ENCODE measurements around the gene GALNT17. TPM values are rescaled to one million over a fixed set of nuclear protein-coding genes. Genes with fewer than 3 reads are reported as not detected.

The GALNT17 gene
- polyA plus RNA-seq, 2 donors: 1.7 to 6.1 TPM

DNA sequence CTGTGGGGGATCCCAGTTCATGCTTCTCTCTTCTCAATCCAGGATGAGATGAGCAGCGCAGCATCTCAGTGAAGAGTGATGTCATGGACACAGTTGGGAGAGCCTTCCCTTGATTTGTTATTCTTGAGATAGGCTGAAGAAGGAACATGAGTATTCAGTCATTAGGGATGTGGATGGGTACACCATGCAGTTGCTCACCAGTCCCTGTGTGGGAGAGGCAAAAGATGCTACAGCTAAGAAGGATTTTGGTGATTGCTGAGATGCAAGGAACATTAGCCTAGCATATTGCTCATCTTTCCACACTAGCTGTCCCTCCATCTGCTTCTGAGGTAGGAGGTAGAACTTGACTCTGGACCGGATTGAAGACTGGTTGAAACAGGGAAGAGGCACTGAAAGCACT is 179.6 kb downstream of the GALNT17 start:
- no peak overlapping the region for H3K27ac ChIP-seq (ENCODE audit: low read depth in 2 of 2, low read length in 1 of 2)
- H3K9me3 ChIP-seq (ENCODE audit: control insufficient read depth in 2 of 2, insufficient read depth in 1 of 2, low read depth in 1 of 2, low read length in 1 of 2): no peaks in the 10 kb centered on the region
- H3K4me3 ChIP-seq (ENCODE audit: low read depth in 1 of 2, low read length in 2 of 2): no peak overlapping the region
- H3K36me3 ChIP-seq (ENCODE audit: control insufficient read depth in 2 of 2, insufficient read depth in 2 of 2, low read length in 1 of 2): no peaks in the 10 kb centered on the region
- no peaks in the 10 kb centered on the region for H3K27me3 ChIP-seq (ENCODE audit: control insufficient read depth in 1 of 2, insufficient read depth in 2 of 2, low read length in 2 of 2)
- H3K4me1 ChIP-seq (ENCODE audit: control insufficient read depth in 2 of 2, insufficient read depth in 2 of 2, low read length in 1 of 2): no peaks in the 10 kb centered on the region
- WGBS, 2 donors: 63 to 71% methylated on average over 2 of the region's 2 CpGs

DNA sequence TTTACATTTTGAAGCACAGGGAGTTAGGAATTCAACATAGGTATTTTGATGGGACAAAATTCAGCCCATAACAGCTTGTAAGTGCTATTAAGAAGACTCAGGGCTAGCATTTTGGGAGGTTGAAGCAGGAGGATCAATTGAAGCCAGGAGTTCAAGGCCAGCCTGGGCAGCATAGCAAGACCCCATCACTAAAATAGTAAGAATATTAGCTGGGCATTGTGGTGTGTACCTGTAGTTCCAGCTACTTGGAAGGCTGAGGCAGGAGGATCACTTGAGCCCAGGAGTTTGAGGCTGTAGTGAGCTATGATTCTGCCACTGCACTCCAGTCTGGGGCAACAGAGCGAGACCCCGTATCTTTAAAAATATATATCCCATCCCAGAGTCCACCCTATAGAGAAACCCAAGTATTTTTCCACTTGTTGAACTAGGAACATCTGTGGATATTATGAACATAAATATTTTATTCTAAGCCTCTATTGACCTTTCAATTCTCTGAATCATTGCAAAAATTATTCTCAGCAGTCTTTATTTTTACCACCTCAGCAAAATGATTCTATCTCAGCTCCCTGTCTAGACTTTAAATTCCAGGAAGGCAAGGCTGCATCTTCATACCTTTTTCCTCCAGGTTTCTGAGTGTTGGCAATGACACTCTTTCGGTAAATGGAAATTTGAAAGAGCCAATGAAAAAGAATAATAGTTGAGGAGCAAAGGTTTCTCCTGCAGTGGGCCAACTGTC is 181.0 kb downstream of the GALNT17 start:
- H3K9me3 ChIP-seq (ENCODE audit: control insufficient read depth in 2 of 2, insufficient read depth in 1 of 2, low read depth in 1 of 2, low read length in 1 of 2): no peaks in the 10 kb centered on the region
- no peaks in the 10 kb centered on the region for H3K4me1 ChIP-seq (ENCODE audit: control insufficient read depth in 2 of 2, insufficient read depth in 2 of 2, low read length in 1 of 2)
- WGBS, 2 donors: 80 to 87% methylated on average over 3 of the region's 3 CpGs
- no peaks in the 10 kb centered on the region for H3K27me3 ChIP-seq (ENCODE audit: control insufficient read depth in 1 of 2, insufficient read depth in 2 of 2, low read length in 2 of 2)
- H3K36me3 ChIP-seq (ENCODE audit: control insufficient read depth in 2 of 2, insufficient read depth in 2 of 2, low read length in 1 of 2): no peaks in the 10 kb centered on the region
- no peak overlapping the region for H3K4me3 ChIP-seq (ENCODE audit: low read depth in 1 of 2, low read length in 2 of 2)
- no peak overlapping the region for H3K27ac ChIP-seq (ENCODE audit: low read depth in 2 of 2, low read length in 1 of 2)

DNA sequence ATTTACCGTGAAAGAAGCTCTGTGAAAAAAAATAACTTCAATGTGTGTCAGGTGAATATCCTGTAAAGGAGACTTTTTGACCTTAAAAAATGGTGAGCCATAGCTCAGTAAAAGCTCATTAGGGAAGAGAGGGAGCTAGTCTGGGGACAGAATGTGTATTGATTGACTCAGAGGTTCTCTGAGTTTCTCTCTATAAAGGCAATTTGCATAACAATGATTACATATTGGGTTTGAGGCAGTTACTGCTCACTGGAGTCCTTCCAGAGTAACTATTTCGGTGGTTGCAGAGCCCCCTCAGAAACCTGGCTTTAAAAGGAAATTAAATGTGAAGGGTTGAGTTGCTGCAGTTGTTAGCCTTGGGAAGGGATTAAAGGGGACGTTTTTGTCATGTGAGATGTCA is 181.6 kb downstream of the GALNT17 start:
- Histone ChIP-seq H3K4me1 (ENCODE audit: control insufficient read depth in 2 of 2, insufficient read depth in 2 of 2, low read length in 1 of 2) (no peaks in the 10 kb centered on the region), H3K36me3 (ENCODE audit: control insufficient read depth in 2 of 2, insufficient read depth in 2 of 2, low read length in 1 of 2) (no peaks in the 10 kb centered on the region), H3K27me3 (ENCODE audit: control insufficient read depth in 1 of 2, insufficient read depth in 2 of 2, low read length in 2 of 2) (no peaks in the 10 kb centered on the region), H3K9me3 (ENCODE audit: control insufficient read depth in 2 of 2, insufficient read depth in 1 of 2, low read depth in 1 of 2, low read length in 1 of 2) (no peaks in the 10 kb centered on the region), H3K27ac (ENCODE audit: low read depth in 2 of 2, low read length in 1 of 2) (no peak overlapping the region), H3K4me3 (ENCODE audit: low read depth in 1 of 2, low read length in 2 of 2) (no peak overlapping the region)
- WGBS, 2 donors: 21 to 27% methylated on average over 3 of the region's 3 CpGs

DNA sequence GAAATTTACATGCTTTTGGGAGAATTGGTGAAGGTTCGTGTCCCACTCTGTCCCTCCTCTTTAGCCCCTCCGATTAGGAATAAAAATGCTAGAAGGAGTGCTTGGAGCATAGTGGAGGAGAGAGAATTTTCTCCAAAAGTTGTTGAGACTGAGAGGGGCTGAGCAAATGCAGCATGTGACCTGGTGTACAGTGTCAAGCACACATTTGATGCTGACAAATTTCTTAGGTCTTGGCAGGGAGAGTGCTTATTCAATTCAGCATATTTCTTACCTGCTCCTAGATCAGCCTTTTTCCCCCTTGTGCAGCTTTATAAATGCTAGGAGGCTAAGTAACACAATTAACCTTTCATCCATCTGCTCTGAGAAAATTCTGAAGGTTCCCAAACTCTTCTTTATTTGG is 189.0 kb downstream of the GALNT17 start:
- Histone ChIP-seq H3K36me3 (ENCODE audit: control insufficient read depth in 2 of 2, insufficient read depth in 2 of 2, low read length in 1 of 2) (no peaks in the 10 kb centered on the region), H3K4me3 (ENCODE audit: low read depth in 1 of 2, low read length in 2 of 2) (no peak overlapping the region), H3K27ac (ENCODE audit: low read depth in 2 of 2, low read length in 1 of 2) (no peak overlapping the region), H3K27me3 (ENCODE audit: control insufficient read depth in 1 of 2, insufficient read depth in 2 of 2, low read length in 2 of 2) (no peaks in the 10 kb centered on the region), H3K9me3 (ENCODE audit: control insufficient read depth in 2 of 2, insufficient read depth in 1 of 2, low read depth in 1 of 2, low read length in 1 of 2) (no peaks in the 10 kb centered on the region), H3K4me1 (ENCODE audit: control insufficient read depth in 2 of 2, insufficient read depth in 2 of 2, low read length in 1 of 2) (no peaks in the 10 kb centered on the region)
- 70 to 77% methylated on average over 2 of the region's 2 CpGs for WGBS, 2 donors

DNA sequence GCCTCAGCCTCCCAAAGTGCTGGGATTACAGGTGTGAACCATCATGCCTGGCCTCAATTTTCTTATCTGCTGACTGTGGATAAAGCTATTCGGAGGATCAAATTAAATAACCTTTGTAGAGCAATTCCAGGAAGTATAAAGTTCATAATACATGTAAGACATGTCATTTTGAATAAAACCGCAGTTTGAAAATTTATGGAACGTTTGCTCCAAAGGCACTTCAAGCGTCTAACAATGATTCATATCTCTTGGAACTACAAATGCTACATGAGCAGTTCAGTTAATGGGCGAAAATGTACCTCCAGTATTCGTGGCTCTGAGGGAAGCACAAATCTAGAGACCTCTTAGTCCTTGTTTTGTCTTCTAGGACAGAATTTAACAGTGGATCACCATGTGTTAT is 190.3 kb downstream of the GALNT17 start:
- 67 to 79% methylated on average over 6 of the region's 6 CpGs for WGBS, 2 donors
- Histone ChIP-seq H3K4me1 (ENCODE audit: control insufficient read depth in 2 of 2, insufficient read depth in 2 of 2, low read length in 1 of 2) (no peaks in the 10 kb centered on the region), H3K36me3 (ENCODE audit: control insufficient read depth in 2 of 2, insufficient read depth in 2 of 2, low read length in 1 of 2) (no peaks in the 10 kb centered on the region), H3K9me3 (ENCODE audit: control insufficient read depth in 2 of 2, insufficient read depth in 1 of 2, low read depth in 1 of 2, low read length in 1 of 2) (no peaks in the 10 kb centered on the region), H3K27me3 (ENCODE audit: control insufficient read depth in 1 of 2, insufficient read depth in 2 of 2, low read length in 2 of 2) (no peaks in the 10 kb centered on the region), H3K4me3 (ENCODE audit: low read depth in 1 of 2, low read length in 2 of 2) (no peak overlapping the region), H3K27ac (ENCODE audit: low read depth in 2 of 2, low read length in 1 of 2) (no peak overlapping the region)

DNA sequence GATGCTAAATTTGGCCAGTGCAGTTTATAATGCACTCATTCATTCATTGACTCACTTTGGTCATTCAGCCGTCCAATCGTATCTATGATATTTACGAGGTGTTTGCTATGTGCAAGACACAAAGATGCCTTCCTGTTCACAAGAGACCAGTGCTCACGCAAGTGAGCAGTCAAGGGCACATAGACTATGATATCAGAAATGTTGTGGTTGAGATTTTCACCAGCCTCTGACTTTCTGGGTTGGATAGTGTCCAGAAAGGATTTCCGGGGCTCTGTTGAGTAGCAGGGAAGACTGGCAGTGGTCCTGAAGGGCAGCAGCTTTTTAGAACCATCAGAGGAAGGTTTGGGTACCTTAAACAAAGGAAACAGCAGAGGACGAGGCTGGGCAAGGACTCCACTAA is 191.8 kb downstream of the GALNT17 start:
- no peak overlapping the region for H3K27ac ChIP-seq (ENCODE audit: low read depth in 2 of 2, low read length in 1 of 2)
- H3K4me3 ChIP-seq (ENCODE audit: low read depth in 1 of 2, low read length in 2 of 2): no peak overlapping the region
- no peaks in the 10 kb centered on the region for H3K36me3 ChIP-seq (ENCODE audit: control insufficient read depth in 2 of 2, insufficient read depth in 2 of 2, low read length in 1 of 2)
- no peaks in the 10 kb centered on the region for H3K27me3 ChIP-seq (ENCODE audit: control insufficient read depth in 1 of 2, insufficient read depth in 2 of 2, low read length in 2 of 2)
- 72 to 76% methylated on average over 6 of the region's 6 CpGs for WGBS, 2 donors
- H3K4me1 ChIP-seq (ENCODE audit: control insufficient read depth in 2 of 2, insufficient read depth in 2 of 2, low read length in 1 of 2): no peaks in the 10 kb centered on the region
- H3K9me3 ChIP-seq (ENCODE audit: control insufficient read depth in 2 of 2, insufficient read depth in 1 of 2, low read depth in 1 of 2, low read length in 1 of 2): no peaks in the 10 kb centered on the region

DNA sequence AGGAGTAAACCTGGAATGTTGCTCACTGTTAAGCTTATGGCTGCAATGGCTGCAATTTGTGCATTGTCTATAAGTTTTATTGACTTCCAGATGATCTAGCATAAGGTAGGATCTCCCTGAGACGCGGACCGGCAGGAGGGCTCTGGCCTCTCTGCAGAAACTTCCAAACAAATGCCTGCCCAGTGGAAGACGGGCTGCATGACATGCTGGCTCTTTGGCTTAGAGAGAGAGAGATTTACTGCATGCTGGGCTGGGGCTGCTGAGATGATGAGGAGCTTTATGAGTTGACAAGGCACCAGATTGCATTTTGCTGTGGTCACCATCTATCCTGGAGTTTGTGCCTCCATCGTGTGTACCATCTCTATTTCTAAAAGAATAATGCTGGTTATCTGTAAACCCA is 193.2 kb downstream of the GALNT17 start:
- WGBS, 2 donors: 70 to 76% methylated on average over 5 of the region's 5 CpGs

DNA sequence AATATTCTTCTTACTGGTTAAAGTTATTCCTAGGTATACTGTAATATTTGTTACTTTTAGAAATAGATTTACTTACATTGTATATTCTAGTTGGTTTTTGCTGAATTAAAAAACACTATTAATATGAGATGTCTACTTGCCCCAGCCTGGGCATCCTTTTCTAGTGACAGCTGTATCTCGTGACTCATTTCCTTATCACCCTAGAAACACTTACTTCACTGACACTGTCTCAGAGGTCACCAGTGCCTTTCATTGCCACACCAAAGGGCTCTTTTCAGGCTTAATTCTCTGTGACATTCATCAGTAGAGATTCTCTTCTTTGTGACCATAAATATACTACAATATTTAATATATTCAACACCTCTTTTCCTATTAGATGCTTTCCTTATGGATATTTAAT is 194.7 kb downstream of the GALNT17 start:
- Histone ChIP-seq H3K27me3 (ENCODE audit: control insufficient read depth in 1 of 2, insufficient read depth in 2 of 2, low read length in 2 of 2) (no peaks in the 10 kb centered on the region), H3K4me3 (ENCODE audit: low read depth in 1 of 2, low read length in 2 of 2) (no peak overlapping the region), H3K9me3 (ENCODE audit: control insufficient read depth in 2 of 2, insufficient read depth in 1 of 2, low read depth in 1 of 2, low read length in 1 of 2) (no peaks in the 10 kb centered on the region), H3K27ac (ENCODE audit: low read depth in 2 of 2, low read length in 1 of 2) (no peak overlapping the region), H3K4me1 (ENCODE audit: control insufficient read depth in 2 of 2, insufficient read depth in 2 of 2, low read length in 1 of 2) (no peaks in the 10 kb centered on the region), H3K36me3 (ENCODE audit: control insufficient read depth in 2 of 2, insufficient read depth in 2 of 2, low read length in 1 of 2) (no peaks in the 10 kb centered on the region)
- 41 to 62% methylated on average over 1 of the region's 1 CpG for WGBS, 2 donors

More for the DNA sequence above, 193.2 kb downstream of the GALNT17 start:
- Histone ChIP-seq H3K36me3 (ENCODE audit: control insufficient read depth in 2 of 2, insufficient read depth in 2 of 2, low read length in 1 of 2) (no peaks in the 10 kb centered on the region), H3K27ac (ENCODE audit: low read depth in 2 of 2, low read length in 1 of 2) (no peak overlapping the region), H3K27me3 (ENCODE audit: control insufficient read depth in 1 of 2, insufficient read depth in 2 of 2, low read length in 2 of 2) (no peaks in the 10 kb centered on the region), H3K4me1 (ENCODE audit: control insufficient read depth in 2 of 2, insufficient read depth in 2 of 2, low read length in 1 of 2) (no peaks in the 10 kb centered on the region), H3K9me3 (ENCODE audit: control insufficient read depth in 2 of 2, insufficient read depth in 1 of 2, low read depth in 1 of 2, low read length in 1 of 2) (no peaks in the 10 kb centered on the region), H3K4me3 (ENCODE audit: low read depth in 1 of 2, low read length in 2 of 2) (no peak overlapping the region)

DNA sequence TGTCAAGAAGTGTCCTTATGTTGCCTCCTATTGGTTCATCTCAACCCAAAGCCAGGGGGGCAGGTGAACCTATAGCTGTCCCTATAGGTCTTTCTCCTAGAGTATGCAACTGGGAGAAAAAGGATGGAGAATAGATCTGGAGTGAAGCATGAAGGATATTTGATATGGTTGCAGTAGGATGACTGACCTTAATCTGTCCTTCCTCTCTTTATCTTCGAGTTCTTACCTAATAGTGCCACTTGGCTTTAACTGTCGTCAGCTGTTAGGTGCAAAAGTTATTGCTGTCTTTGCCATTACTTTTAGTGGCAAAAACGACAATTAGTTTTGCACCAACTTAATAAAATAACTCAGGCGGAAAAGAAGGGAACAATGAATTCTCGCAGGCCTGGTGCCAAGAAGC is 196.0 kb downstream of the GALNT17 start:
- no peaks in the 10 kb centered on the region for H3K9me3 ChIP-seq (ENCODE audit: control insufficient read depth in 2 of 2, insufficient read depth in 1 of 2, low read depth in 1 of 2, low read length in 1 of 2)
- H3K27ac ChIP-seq (ENCODE audit: low read depth in 2 of 2, low read length in 1 of 2): no peak overlapping the region
- WGBS, 2 donors: 65 to 76% methylated on average over 5 of the region's 5 CpGs
- H3K27me3 ChIP-seq (ENCODE audit: control insufficient read depth in 1 of 2, insufficient read depth in 2 of 2, low read length in 2 of 2): no peaks in the 10 kb centered on the region
- no peaks in the 10 kb centered on the region for H3K4me1 ChIP-seq (ENCODE audit: control insufficient read depth in 2 of 2, insufficient read depth in 2 of 2, low read length in 1 of 2)
- no peak overlapping the region for H3K4me3 ChIP-seq (ENCODE audit: low read depth in 1 of 2, low read length in 2 of 2)
- no peaks in the 10 kb centered on the region for H3K36me3 ChIP-seq (ENCODE audit: control insufficient read depth in 2 of 2, insufficient read depth in 2 of 2, low read length in 1 of 2)

DNA sequence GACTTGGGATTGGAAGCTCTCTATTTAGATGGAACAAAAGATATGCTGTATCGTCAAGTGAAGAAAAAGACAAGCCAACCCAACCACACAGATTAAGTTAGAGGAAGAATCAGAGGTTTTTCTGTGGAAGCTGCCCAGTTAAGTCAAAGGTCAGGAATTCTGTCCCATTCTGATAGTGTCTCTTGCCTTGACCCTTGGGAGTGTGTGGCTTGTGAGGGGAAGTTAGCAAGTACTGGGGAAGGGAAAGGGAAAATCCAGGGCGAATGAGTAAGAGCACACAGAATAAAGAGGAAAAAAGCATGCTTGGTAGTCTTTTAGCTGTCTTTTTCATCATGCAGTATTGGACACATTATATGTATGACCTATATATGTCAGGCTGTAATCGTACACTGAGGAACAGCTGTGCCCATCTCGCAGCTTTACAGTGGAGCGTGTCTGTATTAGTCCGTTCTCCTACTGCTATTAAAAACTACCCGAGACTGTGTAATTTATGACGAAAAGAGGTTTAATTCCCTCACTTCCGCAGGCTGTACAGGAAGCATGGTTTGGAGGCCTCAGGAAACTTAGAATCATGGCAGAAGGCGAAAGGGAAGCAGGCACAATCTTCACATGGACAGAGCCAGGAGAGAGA is 197.2 kb downstream of the GALNT17 start:
- Histone ChIP-seq H3K27me3 (ENCODE audit: control insufficient read depth in 1 of 2, insufficient read depth in 2 of 2, low read length in 2 of 2) (no peaks in the 10 kb centered on the region), H3K9me3 (ENCODE audit: control insufficient read depth in 2 of 2, insufficient read depth in 1 of 2, low read depth in 1 of 2, low read length in 1 of 2) (no peaks in the 10 kb centered on the region), H3K4me1 (ENCODE audit: control insufficient read depth in 2 of 2, insufficient read depth in 2 of 2, low read length in 1 of 2) (no peaks in the 10 kb centered on the region), H3K4me3 (ENCODE audit: low read depth in 1 of 2, low read length in 2 of 2) (no peak overlapping the region), H3K36me3 (ENCODE audit: control insufficient read depth in 2 of 2, insufficient read depth in 2 of 2, low read length in 1 of 2) (no peaks in the 10 kb centered on the region), H3K27ac (ENCODE audit: low read depth in 2 of 2, low read length in 1 of 2) (no peak overlapping the region)
- WGBS, 2 donors: 63 to 72% methylated on average over 10 of the region's 10 CpGs
